Activated naive CD8-positive, alpha-beta T cell treated with anti-CD3 and anti-CD28 coated beads, Interleukin-2, amount 50 U/mL, for 24 hours (primary cell): Measurements from ENCODE around the gene KCNK6.

Experiments
- ATAC-seq: fragments of 150-1000 bp; cut with Tn5 transposase; one replicate; pipeline ENCODE4 v1.10.0; 2021
- DNase-seq: peaks from one replicate; pipeline ENCODE4 v3.0.0; 2021
- H3K27ac Mint-ChIP-seq: one replicate; pipeline ENCODE4 v1.8.0; 2021; ENCODE audit warnings: mild to moderate bottlenecking, mixed read lengths
- H3K27me3 Mint-ChIP-seq: one replicate; pipeline ENCODE4 v1.8.0; 2021; ENCODE audit warnings: mixed read lengths
- H3K36me3 Mint-ChIP-seq: one replicate; pipeline ENCODE4 v1.8.0; 2021; ENCODE audit warnings: low read depth, mixed read lengths
- H3K4me1 Mint-ChIP-seq: one replicate; pipeline ENCODE4 v1.8.0; 2021; ENCODE audit warnings: mixed read lengths
- H3K4me3 Mint-ChIP-seq: one replicate; pipeline ENCODE4 v1.8.0; 2021; ENCODE audit warnings: mild to moderate bottlenecking, moderate library complexity, mixed read lengths
- H3K9me3 Mint-ChIP-seq: one replicate; pipeline ENCODE4 v1.8.0; 2021; ENCODE audit warnings: mixed read lengths

The KCNK6 gene

GRCh38 chr19:38308006-38308766 lies 11.5 kb upstream of the KCNK6 start:
- H3K4me3 Mint-ChIP-seq: no peak overlapping the region
- no peak for ATAC-seq
- H3K9me3 Mint-ChIP-seq: peaks cover 4% of the 10 kb centered on the region
- H3K4me1 Mint-ChIP-seq: no peaks in the 10 kb centered on the region
- H3K27ac Mint-ChIP-seq: no peak overlapping the region
- H3K27me3 Mint-ChIP-seq: no peaks in the 10 kb centered on the region
- DNase-seq: no peak
- peaks cover 8% of the 10 kb centered on the region for H3K36me3 Mint-ChIP-seq

GRCh38 chr19:38308926-38309614 lies 10.6 kb upstream of the KCNK6 start:
- Mint-ChIP-seq H3K27ac (no peak overlapping the region), H3K36me3 (peaks cover 8% of the 10 kb centered on the region), H3K27me3 (no peaks in the 10 kb centered on the region), H3K9me3 (peaks cover 4% of the 10 kb centered on the region), H3K4me3 (no peak overlapping the region), H3K4me1 (peaks cover 4% of the 10 kb centered on the region)
- DNase-seq (no peak), ATAC-seq (no peak)

GRCh38 chr19:38309615-38310278 lies 9.9 kb upstream of the KCNK6 start:
- Mint-ChIP-seq H3K36me3 (peaks cover 8% of the 10 kb centered on the region), H3K9me3 (peaks cover 4% of the 10 kb centered on the region), H3K4me3 (no peak overlapping the region), H3K4me1 (peaks cover 6% of the 10 kb centered on the region), H3K27ac (no peak overlapping the region), H3K27me3 (no peaks in the 10 kb centered on the region)
- ATAC-seq (no peak), DNase-seq (no peak)

GRCh38 chr19:38310279-38310670 lies 9.4 kb upstream of the KCNK6 start:
- H3K4me3 Mint-ChIP-seq: no peak overlapping the region
- peaks cover 8% of the 10 kb centered on the region for H3K36me3 Mint-ChIP-seq
- DNase-seq (no peak), ATAC-seq (no peak)
- H3K4me1 Mint-ChIP-seq: peaks cover 10% of the 10 kb centered on the region
- no peak overlapping the region for H3K27ac Mint-ChIP-seq
- peaks cover 4% of the 10 kb centered on the region for H3K9me3 Mint-ChIP-seq
- no peaks in the 10 kb centered on the region for H3K27me3 Mint-ChIP-seq

GRCh38 chr19:38310986-38311385 lies 8.7 kb upstream of the KCNK6 start:
- Mint-ChIP-seq H3K4me1 (peaks cover 10% of the 10 kb centered on the region), H3K27ac (no peak overlapping the region), H3K9me3 (peaks cover 4% of the 10 kb centered on the region), H3K4me3 (no peak overlapping the region), H3K36me3 (peaks cover 8% of the 10 kb centered on the region), H3K27me3 (no peaks in the 10 kb centered on the region)
- ATAC-seq: no peak
- DNase-seq: no peak

GRCh38 chr19:38315657-38316476 lies 3.8 kb upstream of the KCNK6 start, which contains the start of gene YIF1B:
TSS of gene YIF1B (minus strand) at chr19:38315947. CDS start at chr19:38315917, 30 bp downstream.
- ATAC-seq (peak; percentile 94), DNase-seq (peak; percentile 94)
- Mint-ChIP-seq H3K4me1 (peaks cover 46% of the 10 kb centered on the region), H3K27me3 (peaks cover 1% of the 10 kb centered on the region), H3K4me3 (peak within 1 kb of the TSS; percentile 95), H3K27ac (peak within 1 kb of the TSS; percentile 91), H3K36me3 (peaks cover 2% of the 10 kb centered on the region), H3K9me3 (no peaks in the 10 kb centered on the region)

- Mint-ChIP-seq H3K36me3 (no peaks in the 10 kb centered on the region), H3K9me3 (no peaks in the 10 kb centered on the region), H3K4me3 (peak overlapping the region; percentile 95), H3K27me3 (peaks cover 1% of the 10 kb centered on the region), H3K27ac (peak overlapping the region; percentile 82), H3K4me1 (peaks cover 52% of the 10 kb centered on the region)
- ATAC-seq (no peak), DNase-seq (no peak)
Measured at GRCh38 chr19:38316477-38317067, 3.1 kb upstream of the KCNK6 start.

GRCh38 chr19:38317104-38317612 lies 2.5 kb upstream of the KCNK6 start:
- DNase-seq: no peak

GRCh38 chr19:38318660-38319059 lies 985 bp upstream of the KCNK6 start:
- DNase-seq: no peak

More at GRCh38 chr19:38317104-38317612, 2.5 kb upstream of the KCNK6 start:
- Mint-ChIP-seq H3K9me3 (no peaks in the 10 kb centered on the region), H3K36me3 (no peaks in the 10 kb centered on the region), H3K27ac (peak overlapping the region; percentile 74), H3K4me3 (peak overlapping the region; percentile 95), H3K27me3 (peaks cover 1% of the 10 kb centered on the region), H3K4me1 (peaks cover 54% of the 10 kb centered on the region)
- ATAC-seq: no peak

GRCh38 chr19:38320969-38321339 lies 1.3 kb downstream of the KCNK6 start:
- Mint-ChIP-seq H3K27ac (no peak overlapping the region), H3K4me3 (peak overlapping the region; percentile 81), H3K27me3 (peaks cover 1% of the 10 kb centered on the region), H3K9me3 (no peaks in the 10 kb centered on the region), H3K36me3 (no peaks in the 10 kb centered on the region), H3K4me1 (peaks cover 43% of the 10 kb centered on the region)
- DNase-seq: no peak
- no peak for ATAC-seq

More at GRCh38 chr19:38318660-38319059, 985 bp upstream of the KCNK6 start:
- ATAC-seq: no peak
- peaks cover 52% of the 10 kb centered on the region for H3K4me1 Mint-ChIP-seq
- no peaks in the 10 kb centered on the region for H3K9me3 Mint-ChIP-seq
- H3K27ac Mint-ChIP-seq: peak overlapping the region; percentile 47
- H3K36me3 Mint-ChIP-seq: no peaks in the 10 kb centered on the region
- H3K27me3 Mint-ChIP-seq: peaks cover 1% of the 10 kb centered on the region
- peak overlapping the region; percentile 81 for H3K4me3 Mint-ChIP-seq

GRCh38 chr19:38321646-38322196 lies 2.1 kb downstream of the KCNK6 start:
- Mint-ChIP-seq H3K4me1 (peaks cover 36% of the 10 kb centered on the region), H3K27ac (no peak overlapping the region), H3K9me3 (no peaks in the 10 kb centered on the region), H3K4me3 (peak overlapping the region; percentile 81), H3K36me3 (no peaks in the 10 kb centered on the region), H3K27me3 (peaks cover 1% of the 10 kb centered on the region)
- DNase-seq: no peak
- no peak for ATAC-seq

GRCh38 chr19:38323291-38323690 lies 3.6 kb downstream of the KCNK6 start:
- peaks cover 7% of the 10 kb centered on the region for H3K36me3 Mint-ChIP-seq
- peaks cover 25% of the 10 kb centered on the region for H3K4me1 Mint-ChIP-seq
- H3K27me3 Mint-ChIP-seq: peaks cover 1% of the 10 kb centered on the region
- H3K4me3 Mint-ChIP-seq: no peak overlapping the region
- ATAC-seq (no peak), DNase-seq (no peak)
- H3K27ac Mint-ChIP-seq: no peak overlapping the region
- H3K9me3 Mint-ChIP-seq: no peaks in the 10 kb centered on the region

GRCh38 chr19:38324431-38324830 lies 4.8 kb downstream of the KCNK6 start:
- H3K27me3 Mint-ChIP-seq: no peaks in the 10 kb centered on the region
- no peak overlapping the region for H3K27ac Mint-ChIP-seq
- ATAC-seq (no peak), DNase-seq (no peak)
- H3K36me3 Mint-ChIP-seq: peaks cover 10% of the 10 kb centered on the region
- no peak overlapping the region for H3K4me3 Mint-ChIP-seq
- no peaks in the 10 kb centered on the region for H3K9me3 Mint-ChIP-seq
- H3K4me1 Mint-ChIP-seq: peaks cover 14% of the 10 kb centered on the region
